Measurements from ENCODE around the gene ARHGAP4. TPM values are rescaled to one million over a fixed set of nuclear protein-coding genes. Genes with fewer than 3 reads are reported as not detected.
A peak's percentile ranks its signal among the peaks of the same experiment; 100 is the strongest.

Gene ARHGAP4
- total and polyA plus RNA-seq, 7 donors: 5.1 to 8.0 (median 6.8) TPM

DNA sequence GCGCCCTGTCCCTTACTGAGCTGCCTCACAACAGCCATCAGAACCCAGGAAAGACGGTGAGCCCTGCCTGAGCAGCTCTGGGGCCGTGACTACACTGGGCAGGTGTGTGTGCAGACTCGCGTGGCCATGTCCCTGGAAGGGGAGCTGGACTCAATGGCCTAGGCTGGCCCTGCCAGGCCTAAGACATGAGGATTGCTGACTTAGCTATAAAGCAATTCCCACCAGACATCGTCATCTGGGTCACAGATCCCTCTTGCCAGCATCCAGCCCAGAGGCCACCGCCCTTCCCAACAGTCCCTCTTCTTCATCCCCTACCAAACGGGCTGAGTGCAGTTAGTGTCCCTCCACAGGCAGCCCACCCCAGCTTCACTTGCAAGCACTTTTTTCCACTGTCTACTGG is 5.1 kb upstream of the ARHGAP4 start:
- ATAC-seq (no peak), DNase-seq (no peak)
- Histone ChIP-seq H3K36me3 (ENCODE audit: insufficient read depth in 1 of 2, low read depth in 1 of 2) (peaks cover 3 to 48% of the 10 kb centered on the region in 2 donors), H3K27ac (no peak overlapping the region), H3K4me1 (peaks cover 39% of the 10 kb centered on the region), H3K9me3 (no peaks in the 10 kb centered on the region), H3K27me3 (ENCODE audit: insufficient read depth in 3 of 3, low read length in 2 of 3) (no peaks in the 10 kb centered on the region), H3K4me3 (no peak overlapping the region)
- TF ChIP-seq, protein P1, sequence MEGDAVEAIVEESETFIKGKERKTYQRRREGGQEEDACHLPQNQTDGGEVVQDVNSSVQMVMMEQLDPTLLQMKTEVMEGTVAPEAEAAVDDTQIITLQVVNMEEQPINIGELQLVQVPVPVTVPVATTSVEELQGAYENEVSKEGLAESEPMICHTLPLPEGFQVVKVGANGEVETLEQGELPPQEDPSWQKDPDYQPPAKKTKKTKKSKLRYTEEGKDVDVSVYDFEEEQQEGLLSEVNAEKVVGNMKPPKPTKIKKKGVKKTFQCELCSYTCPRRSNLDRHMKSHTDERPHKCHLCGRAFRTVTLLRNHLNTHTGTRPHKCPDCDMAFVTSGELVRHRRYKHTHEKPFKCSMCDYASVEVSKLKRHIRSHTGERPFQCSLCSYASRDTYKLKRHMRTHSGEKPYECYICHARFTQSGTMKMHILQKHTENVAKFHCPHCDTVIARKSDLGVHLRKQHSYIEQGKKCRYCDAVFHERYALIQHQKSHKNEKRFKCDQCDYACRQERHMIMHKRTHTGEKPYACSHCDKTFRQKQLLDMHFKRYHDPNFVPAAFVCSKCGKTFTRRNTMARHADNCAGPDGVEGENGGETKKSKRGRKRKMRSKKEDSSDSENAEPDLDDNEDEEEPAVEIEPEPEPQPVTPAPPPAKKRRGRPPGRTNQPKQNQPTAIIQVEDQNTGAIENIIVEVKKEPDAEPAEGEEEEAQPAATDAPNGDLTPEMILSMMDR (IDR thresholded peaks at IDR 0.05): no peak
- intact Hi-C loops (cut with DNase I): no loop called here
- 69 to 88% (median 83%) methylated on average over 4 to 8 of the region's 8 CpGs for WGBS, 3 donors

DNA sequence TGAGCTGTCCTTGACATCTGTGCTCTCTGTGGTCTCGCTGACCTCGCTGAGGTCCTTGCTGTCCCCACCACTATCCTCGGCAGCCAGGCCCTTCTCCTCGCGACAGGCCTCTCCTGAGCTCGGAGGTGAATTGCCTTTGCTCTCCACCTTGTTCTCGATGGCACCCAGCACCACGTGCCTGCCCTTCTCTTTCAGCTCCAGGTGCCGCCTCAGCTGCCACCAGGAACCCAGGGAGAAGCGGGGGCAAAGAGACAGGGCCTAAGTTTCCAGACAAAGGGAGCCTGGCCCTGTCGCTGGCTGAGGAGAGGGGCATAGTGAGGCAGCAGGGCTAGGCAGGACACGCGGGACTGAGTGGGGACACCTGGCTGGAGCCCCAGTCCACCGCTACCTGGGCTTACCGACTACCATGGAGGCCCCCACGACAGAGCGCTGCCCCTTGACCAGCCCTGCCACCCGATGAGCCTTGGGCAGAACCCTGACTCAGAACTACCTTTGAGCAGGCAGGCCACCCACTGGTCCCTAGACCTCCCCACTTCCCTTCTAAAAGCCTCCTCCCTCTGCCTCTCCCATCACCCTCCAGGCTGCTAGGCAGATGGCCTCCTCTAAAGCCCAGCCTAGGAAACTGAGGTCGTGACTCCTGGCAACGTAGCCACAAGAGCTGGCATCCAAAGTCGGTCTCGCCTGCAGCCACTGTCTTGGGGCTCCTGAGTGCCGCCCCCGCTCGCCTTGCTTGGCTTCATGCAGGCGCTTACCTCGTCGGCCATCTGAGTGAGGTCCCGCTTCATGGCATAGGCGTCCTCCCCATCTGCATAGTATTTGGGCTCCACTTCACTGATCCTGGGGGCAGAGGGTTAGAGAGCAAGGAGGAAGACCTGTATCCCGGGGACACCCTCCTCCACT is 4.2 kb upstream of the ARHGAP4 start:
- peaks cover 35% of the 10 kb centered on the region for H3K4me1 ChIP-seq
- WGBS, 3 donors: 87 to 89% (median 87%) methylated on average over 21 to 31 of the region's 31 CpGs
- no peak for ATAC-seq

DNA sequence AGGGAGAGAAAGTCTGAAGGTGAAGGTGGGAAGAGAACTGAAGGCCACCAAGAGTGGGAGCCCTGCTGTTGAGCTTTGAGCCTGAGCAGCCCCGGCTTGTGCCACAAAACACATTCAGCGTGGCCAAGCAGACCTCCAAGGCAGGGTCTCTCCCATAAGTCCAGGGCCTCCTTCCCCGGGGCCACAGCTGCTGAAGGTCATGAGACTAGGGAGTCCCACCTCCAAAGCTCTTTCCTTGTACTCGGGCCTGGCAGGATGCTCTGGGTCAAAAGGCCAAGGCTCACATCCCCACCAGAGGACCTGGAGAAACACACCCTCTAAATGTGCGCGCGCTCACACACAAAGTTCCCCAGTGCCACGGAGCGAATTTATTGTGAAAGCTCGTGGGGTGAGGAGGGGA is 3.5 kb upstream of the ARHGAP4 start:
- no peaks in the 10 kb centered on the region for H3K27me3 ChIP-seq (ENCODE audit: insufficient read depth in 3 of 3, low read length in 2 of 3)
- peaks cover 35% of the 10 kb centered on the region for H3K4me1 ChIP-seq
- intact Hi-C loops (cut with DNase I): no loop called here
- peaks cover 3 to 48% of the 10 kb centered on the region in 2 donors for H3K36me3 ChIP-seq (ENCODE audit: insufficient read depth in 1 of 2, low read depth in 1 of 2)
- DNase-seq: no peak
- H3K27ac ChIP-seq: no peak overlapping the region
- no peak overlapping the region for H3K4me3 ChIP-seq
- WGBS, 3 donors: 79 to 82% (median 81%) methylated on average over 10 of the region's 10 CpGs
- ATAC-seq: no peak
- H3K9me3 ChIP-seq: no peaks in the 10 kb centered on the region
- TF ChIP-seq, protein P1 (IDR thresholded peaks at IDR 0.05): no peak

More for the DNA sequence above, 4.2 kb upstream of the ARHGAP4 start:
- intact Hi-C loops (cut with DNase I): no loop called here
- H3K4me3 ChIP-seq: no peak overlapping the region
- H3K27me3 ChIP-seq (ENCODE audit: insufficient read depth in 3 of 3, low read length in 2 of 3): no peaks in the 10 kb centered on the region
- TF ChIP-seq, protein P1 (IDR thresholded peaks at IDR 0.05): no peak
- H3K27ac ChIP-seq: no peak overlapping the region
- no peaks in the 10 kb centered on the region for H3K9me3 ChIP-seq
- no peak for DNase-seq
- H3K36me3 ChIP-seq (ENCODE audit: insufficient read depth in 1 of 2, low read depth in 1 of 2): peaks cover 3 to 48% of the 10 kb centered on the region in 2 donors

DNA sequence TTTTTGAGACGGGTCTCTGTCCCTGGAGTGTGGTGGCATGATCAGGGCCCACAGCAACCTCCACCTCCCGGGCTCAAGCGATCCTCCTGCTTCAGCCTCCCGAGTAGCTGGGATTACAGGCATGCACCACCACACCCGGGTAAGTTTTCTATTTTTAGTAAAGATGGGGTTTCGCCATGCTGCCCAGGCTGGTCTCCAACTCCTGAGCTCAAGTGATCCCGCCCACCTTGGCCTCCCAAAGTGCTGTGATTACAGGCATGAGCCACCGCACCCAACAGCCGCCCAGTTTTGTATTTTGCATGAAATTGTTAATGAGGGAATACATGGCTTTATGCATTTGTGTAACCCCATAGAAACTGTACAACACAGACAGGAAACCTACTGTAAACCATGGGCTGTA is 2.8 kb upstream of the ARHGAP4 start:
- Histone ChIP-seq H3K9me3 (no peaks in the 10 kb centered on the region), H3K27me3 (ENCODE audit: insufficient read depth in 3 of 3, low read length in 2 of 3) (no peaks in the 10 kb centered on the region), H3K27ac (peak overlapping the region; percentile 94), H3K4me1 (peaks cover 31% of the 10 kb centered on the region), H3K36me3 (ENCODE audit: insufficient read depth in 1 of 2, low read depth in 1 of 2) (peaks cover 3 to 48% of the 10 kb centered on the region in 2 donors), H3K4me3 (peak overlapping the region; percentile 86)
- TF ChIP-seq, protein P1 (IDR thresholded peaks at IDR 0.05): no peak
- WGBS, 3 donors: 24 to 38% (median 30%) methylated on average over 9 of the region's 9 CpGs
- DNase-seq (no peak), ATAC-seq (peak in 1 of 4 donors; percentile 11)
- intact Hi-C loops (cut with DNase I): no loop called here
